Gastroesophageal sphincter (tissue), 4 donors: ENCODE measurements around the gene UBL3. TPM values are rescaled to one million over a fixed set of nuclear protein-coding genes. Genes with fewer than 3 reads are reported as not detected.
A peak's percentile ranks its signal among the peaks of the same experiment; 100 is the strongest.

ENCODE experiments used
- ATAC-seq: fragments of 150-250 bp; one replicate; pipeline ENCODE4 v1.9.1; 2016; ENCODE audit warnings: mild to moderate bottlenecking, moderate library complexity
- H3K27ac ChIP-seq, 4 donors: fragments of 200-600 bp; sonication (generic) in 3 of 4; 1 replicate in 3 of 4; 2 replicates in 1 of 4; pipeline ENCODE4 v1.5.1; 2016 to 2019
- H3K27me3 ChIP-seq: fragments of 200-600 bp; sonication (generic); one replicate; pipeline ENCODE4 v1.5.1; 2019
- H3K36me3 ChIP-seq, 2 donors: fragments of 200-600 bp; sonication (generic); one replicate each; pipeline ENCODE4 v1.5.1; 2019; ENCODE audit warnings: control low read depth in 1 of 2
- H3K4me1 ChIP-seq, 3 donors: fragments of 200-600 bp; sonication (generic); 1 replicate in 2 of 3; 2 replicates in 1 of 3; pipeline ENCODE4 v1.5.1; 2016 to 2019; ENCODE audit warnings: control low read depth in 2 of 3
- H3K4me3 ChIP-seq, 2 donors: fragments of 200-600 bp; sonication (generic); one replicate each; pipeline ENCODE4 v1.5.1; 2019; ENCODE audit warnings: mild to moderate bottlenecking in 1 of 2, moderate library complexity in 1 of 2
- H3K9me3 ChIP-seq, 3 donors: fragments of 200-600 bp; sonication (generic); one replicate each; pipeline ENCODE4 v1.5.1; 2017 to 2019; ENCODE audit warnings: control low read depth in 2 of 3
- CTCF ChIP-seq, 4 experiments: fragments of 200-600 bp in 2 of 4; fragments of 450-650 bp in 2 of 4; sonication (generic) in 1 of 4; IDR thresholded peaks; one replicate each; pipeline ENCODE4 v1.5.1; 2017 to 2019; ENCODE audit warnings: antibody characterized with exemption in 4 of 4, mild to moderate bottlenecking in 2 of 4, moderate library complexity in 2 of 4
- EP300 ChIP-seq: sonication (generic); formaldehyde crosslinking; IDR thresholded peaks from one replicate; pipeline ENCODE4 v1.6.1; 2017; ENCODE audit warnings: antibody characterized with exemption, mild to moderate bottlenecking
- POLR2A ChIP-seq, 2 donors: fragments of 450-650 bp; IDR thresholded peaks; one replicate each; pipeline ENCODE4 v1.6.1; 2017; ENCODE audit warnings: antibody characterized with exemption in 2 of 2, mild to moderate bottlenecking in 2 of 2, moderate library complexity in 1 of 2
- POLR2AphosphoS5 ChIP-seq: sonication (generic); formaldehyde crosslinking; IDR thresholded peaks from one replicate; pipeline ENCODE4 v1.6.1; 2017; ENCODE audit warnings: antibody characterized with exemption
- WGBS, 2 donors: methylation state at CpG; one replicate each; pipeline ENCODE4 v1.1.5; 2018; ENCODE audit warnings: low coverage in 1 of 2; 5-methylcytosine and 5-hydroxymethylcytosine counted together
- total RNA-seq, 4 donors: library from RNA; depleted of rRNA; stranded (reverse); fragments of >200 nt; gene quantifications; one replicate each; pipeline ENCODE4 v1.1.0, GENCODE V29; 2016

The UBL3 gene
- total RNA-seq: 10 to 100 TPM; 36.7 to 46.7 (median 38.6) TPM

GRCh38 chr13:29850213-29850898 is at the start of gene UBL3:
Gene UBL3, minus strand, starts transcription at chr13:29850617. Its CDS starts 1,079 bp downstream, at chr13:29849538.
- no peaks in the 10 kb centered on the region for H3K36me3 ChIP-seq
- no peak for TF ChIP-seq EP300
- TF ChIP-seq POLR2AphosphoS5: peak; percentile 80
- peak in 1 of 4 experiments; percentile 3 for TF ChIP-seq CTCF (IDR thresholded peaks at IDR 0.05)
- TF ChIP-seq POLR2A (IDR thresholded peaks at IDR 0.05): peak; percentile 70 to 71
- H3K4me3 ChIP-seq: peak within 1 kb of the TSS; percentile 69 to 75
- WGBS, 2 donors: 0% methylated on average over 4 of the region's 64 CpGs; no CpG with 5 or more reads in 1 of the 2 donors
- peak within 1 kb of the TSS; percentile 83 to 99 (median 98) for H3K27ac ChIP-seq
- peaks cover 0 to 22% (median 0%) of the 10 kb centered on the region in 3 donors for H3K4me1 ChIP-seq
- ATAC-seq: peak; percentile 97
- no peaks in the 10 kb centered on the region for H3K27me3 ChIP-seq
- H3K9me3 ChIP-seq: no peaks in the 10 kb centered on the region

GRCh38 chr13:29897102-29897501 is 46.7 kb upstream of the UBL3 start:
- no peaks in the 10 kb centered on the region for H3K27me3 ChIP-seq
- H3K4me1 ChIP-seq: no peaks in the 10 kb centered on the region
- H3K27ac ChIP-seq: no peak overlapping the region
- WGBS, 2 donors: 58 to 67% methylated on average over 4 of the region's 4 CpGs
- H3K9me3 ChIP-seq: no peaks in the 10 kb centered on the region
- H3K4me3 ChIP-seq: no peak overlapping the region
- TF ChIP-seq CTCF (IDR thresholded peaks at IDR 0.05) (no peak), POLR2A (IDR thresholded peaks at IDR 0.05) (no peak), EP300 (no peak)
- ATAC-seq: no peak
- no peaks in the 10 kb centered on the region for H3K36me3 ChIP-seq

- Histone ChIP-seq H3K27ac (no peak overlapping the region), H3K36me3 (no peaks in the 10 kb centered on the region), H3K9me3 (no peaks in the 10 kb centered on the region), H3K27me3 (no peaks in the 10 kb centered on the region), H3K4me3 (no peak overlapping the region), H3K4me1 (no peaks in the 10 kb centered on the region)
- no peak for TF ChIP-seq EP300
- no peak for TF ChIP-seq POLR2AphosphoS5
- TF ChIP-seq POLR2A (IDR thresholded peaks at IDR 0.05): no peak
- TF ChIP-seq CTCF (IDR thresholded peaks at IDR 0.05): no peak
- ATAC-seq: no peak
These were observed 43.0 kb upstream of the UBL3 start for GRCh38 chr13:29893438-29893837.

- no peaks in the 10 kb centered on the region for H3K36me3 ChIP-seq
- H3K4me3 ChIP-seq: no peak overlapping the region
- H3K27ac ChIP-seq: no peak overlapping the region
- 55 to 64% methylated on average over 3 to 4 of the region's 10 CpGs for WGBS, 2 donors
- no peaks in the 10 kb centered on the region for H3K9me3 ChIP-seq
- ATAC-seq: no peak
- no peak for TF ChIP-seq POLR2A (IDR thresholded peaks at IDR 0.05)
- H3K27me3 ChIP-seq: no peaks in the 10 kb centered on the region
- no peaks in the 10 kb centered on the region for H3K4me1 ChIP-seq
These were observed 41.7 kb upstream of the UBL3 start for GRCh38 chr13:29892151-29892550.

GRCh38 chr13:29889111-29889510 is 38.7 kb upstream of the UBL3 start:
- no peak for TF ChIP-seq POLR2AphosphoS5
- no peak for TF ChIP-seq POLR2A (IDR thresholded peaks at IDR 0.05)
- TF ChIP-seq EP300: no peak
- no peak for TF ChIP-seq CTCF (IDR thresholded peaks at IDR 0.05)
- WGBS, 2 donors: 82% methylated on average over 2 of the region's 3 CpGs; no CpG with 5 or more reads in 1 of the 2 donors
- no peak overlapping the region for H3K27ac ChIP-seq
- no peaks in the 10 kb centered on the region for H3K36me3 ChIP-seq
- no peak overlapping the region for H3K4me3 ChIP-seq
- H3K9me3 ChIP-seq: no peaks in the 10 kb centered on the region
- no peak for ATAC-seq
- H3K27me3 ChIP-seq: no peaks in the 10 kb centered on the region
- no peaks in the 10 kb centered on the region for H3K4me1 ChIP-seq
